ENCODE results near the gene CDK14. TPM values are rescaled to one million over a fixed set of nuclear protein-coding genes. Genes with fewer than 3 reads are reported as not detected.
"Not testable (repeated sequence)": the region's sequence is repeated elsewhere in the genome, so short reads cannot be mapped to it uniquely, and the experiment has no call there.

Gene CDK14
- total RNA-seq, 1 donor, result 41.0 TPM

- no peak overlapping the region for H3K4me3 ChIP-seq (ENCODE audit: low read depth, low read length)
- no peak for DNase-seq (ENCODE audit: low read depth)
- TF ChIP-seq CTCF (IDR thresholded peaks at IDR 0.05; ENCODE audit: insufficient read depth, low read depth, low read length), result no peak
These were observed 127.1 kb downstream of the CDK14 start for GRCh38 chr7:90723233-90723632.

DNA sequence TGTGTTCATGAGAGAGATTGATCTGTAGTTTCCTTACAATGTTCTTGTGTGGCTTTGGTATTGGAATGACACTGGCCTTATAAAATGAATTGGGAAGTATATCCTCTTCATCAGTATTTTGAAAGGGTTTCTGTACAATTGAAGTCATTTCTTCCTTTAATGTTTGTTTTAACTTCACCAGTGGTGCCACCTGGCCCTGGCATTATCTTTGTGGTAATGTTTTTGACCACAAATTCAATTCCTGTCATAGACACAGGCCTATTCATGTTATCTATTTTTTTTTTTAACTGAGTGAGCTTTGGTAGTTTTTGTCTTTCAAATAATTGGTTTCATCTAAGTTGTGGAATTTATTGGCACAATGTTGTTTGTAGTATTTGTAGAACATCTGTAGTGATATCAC, 127.7 kb downstream of the CDK14 start:
- DNase-seq (ENCODE audit: low read depth), result no peak
- no peak for TF ChIP-seq CTCF (IDR thresholded peaks at IDR 0.05; ENCODE audit: insufficient read depth, low read depth, low read length)
- H3K4me3 ChIP-seq (ENCODE audit: low read depth, low read length), result no peak overlapping the region

DNA sequence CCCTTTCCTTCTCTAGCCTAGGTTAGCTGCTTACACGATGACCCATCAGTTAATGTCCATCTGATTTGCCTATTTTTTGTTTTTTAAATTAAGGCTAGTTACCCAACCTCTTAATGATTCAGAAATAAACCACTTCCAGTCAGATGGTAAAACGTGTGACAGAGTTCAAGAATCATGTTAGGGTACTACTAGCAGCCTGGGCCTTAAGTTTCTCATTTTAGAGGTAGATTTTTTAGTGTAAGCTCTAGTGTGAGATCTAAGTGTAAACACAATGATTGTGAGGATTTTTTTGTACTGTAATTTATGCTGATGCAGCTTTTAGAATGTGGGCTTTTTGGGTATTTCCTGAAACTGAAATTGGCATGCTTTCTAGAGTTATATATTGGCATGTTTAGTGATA, 130.0 kb downstream of the CDK14 start:
- TF ChIP-seq CTCF (IDR thresholded peaks at IDR 0.05; ENCODE audit: insufficient read depth, low read depth, low read length), result no peak
- DNase-seq (ENCODE audit: low read depth), result peak; percentile 25
- no peak overlapping the region for H3K4me3 ChIP-seq (ENCODE audit: low read depth, low read length)

GRCh38 chr7:90726623-90727022, 130.5 kb downstream of the CDK14 start:
- no peak overlapping the region for H3K4me3 ChIP-seq (ENCODE audit: low read depth, low read length)
- peak; percentile 42 for DNase-seq (ENCODE audit: low read depth)
- TF ChIP-seq CTCF (IDR thresholded peaks at IDR 0.05; ENCODE audit: insufficient read depth, low read depth, low read length), result no peak

- no peak for DNase-seq (ENCODE audit: low read depth)
- TF ChIP-seq CTCF (IDR thresholded peaks at IDR 0.05; ENCODE audit: insufficient read depth, low read depth, low read length), result no peak
These were observed 131.3 kb downstream of the CDK14 start for GRCh38 chr7:90727412-90727811.

DNA sequence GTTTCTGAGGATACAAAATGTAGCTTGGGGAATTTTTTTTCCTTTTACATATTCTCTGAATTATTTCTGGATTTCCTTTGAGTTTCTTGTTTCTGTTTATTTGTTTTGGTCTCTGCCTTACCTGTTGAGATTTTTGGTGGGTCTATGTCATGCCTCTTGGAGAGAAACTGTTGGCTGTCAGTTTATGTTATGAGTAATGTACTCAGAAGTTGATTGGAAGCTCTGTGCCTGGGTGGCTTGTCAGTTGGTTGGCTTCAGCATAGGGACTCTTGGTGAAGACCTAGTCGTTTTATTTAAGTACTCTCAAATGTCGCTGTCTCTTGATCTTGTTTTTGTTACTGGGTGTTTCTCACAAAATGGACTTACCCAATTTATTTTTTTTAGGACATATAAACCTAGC, 132.4 kb downstream of the CDK14 start:
- no peak overlapping the region for H3K4me3 ChIP-seq (ENCODE audit: low read depth, low read length)
- no peak for DNase-seq (ENCODE audit: low read depth)
- TF ChIP-seq CTCF (IDR thresholded peaks at IDR 0.05; ENCODE audit: insufficient read depth, low read depth, low read length), result no peak

More at GRCh38 chr7:90727412-90727811, 131.3 kb downstream of the CDK14 start:
- H3K4me3 ChIP-seq (ENCODE audit: low read depth, low read length), result no peak overlapping the region

DNA sequence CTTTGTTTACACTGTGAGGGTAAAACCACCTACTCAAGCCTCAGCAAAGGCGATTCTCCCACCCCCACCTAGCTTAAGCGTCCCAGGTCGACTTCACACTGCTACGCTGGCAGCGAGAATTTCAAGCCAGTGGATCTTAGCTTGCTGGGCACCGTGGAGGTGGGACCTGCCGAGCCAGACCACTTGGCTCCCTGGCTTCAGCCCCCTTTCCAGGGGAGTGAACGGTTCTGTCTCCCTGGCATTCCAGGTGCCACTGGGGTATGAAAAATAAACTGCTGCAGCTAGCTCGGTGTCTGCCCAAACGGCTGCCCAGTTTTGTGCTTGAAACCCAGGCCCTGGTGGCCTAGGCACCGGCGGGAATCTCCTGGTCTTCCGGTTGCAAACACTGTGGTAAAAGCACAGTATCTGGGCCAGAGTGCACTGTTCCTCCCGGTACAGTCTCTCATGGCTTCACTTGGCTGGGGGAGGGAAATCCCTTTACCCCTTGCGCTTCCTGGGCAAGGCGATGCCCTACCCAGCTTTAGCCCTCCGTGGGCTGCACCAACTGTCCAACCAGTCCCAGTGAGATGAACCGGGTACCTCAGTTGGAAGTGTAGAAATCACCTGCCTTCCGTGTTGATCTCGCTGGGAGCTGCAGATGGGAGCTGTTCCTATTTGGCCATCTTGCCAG, 139.6 kb downstream of the CDK14 start:
- H3K4me3 ChIP-seq (ENCODE audit: low read depth, low read length); DNase-seq (ENCODE audit: low read depth): not testable (repeated sequence)
